Stimulated activated CD4-positive, alpha-beta T cell treated with anti-CD3 and anti-CD28 coated beads, Interleukin-4, amount 100 ng/mL, for 1 hour (primary cell): ENCODE results near the gene RNF6.

Experiments used
- DNase-seq: peaks from one replicate; pipeline ENCODE4 v3.0.0-alpha.2; 2020

Gene RNF6

GRCh38 chr13:26225896-26226617 is 3.9 kb upstream of the RNF6 start:
- DNase-seq = no peak

- DNase-seq = no peak
Observed at GRCh38 chr13:26222520-26223046, 469 bp upstream of the RNF6 start.

DNA sequence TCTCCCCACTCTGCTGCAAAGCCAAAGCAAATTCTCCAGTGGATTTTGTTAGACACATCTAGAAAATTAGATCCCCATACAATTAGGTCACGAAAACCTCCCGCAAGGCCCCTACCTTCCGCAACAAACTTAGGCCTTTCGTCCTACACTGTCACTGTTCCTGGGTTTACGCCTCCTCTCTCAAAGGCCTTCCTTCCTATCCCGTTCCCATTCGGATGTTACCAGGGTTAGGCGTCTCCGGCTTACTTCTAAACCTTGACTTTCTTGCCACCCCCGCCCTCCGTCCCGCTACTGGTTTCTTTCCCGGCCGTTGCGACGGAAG is 754 bp downstream of the RNF6 start:
- no peak for DNase-seq

GRCh38 chr13:26220575-26220974 is 1.5 kb downstream of the RNF6 start:
- no peak for DNase-seq

DNA sequence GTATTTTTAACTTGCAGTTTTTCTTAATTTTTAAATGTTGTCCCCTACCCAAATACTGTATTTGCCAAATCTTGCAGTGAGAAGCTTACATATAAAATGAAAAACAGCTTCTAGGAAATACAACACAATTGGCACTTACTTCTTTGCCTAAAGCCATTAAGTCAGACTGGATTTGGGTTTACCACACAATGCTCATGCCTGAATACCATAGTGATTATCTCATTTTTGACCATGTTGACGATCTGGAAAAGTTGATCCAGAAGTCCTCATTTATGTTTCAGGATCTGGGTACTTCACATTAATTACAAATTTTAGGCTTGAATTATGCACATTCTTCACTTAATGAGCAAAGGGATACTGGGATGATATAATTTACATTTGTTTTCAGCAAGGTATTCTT is 2.4 kb downstream of the RNF6 start:
- no peak for DNase-seq

GRCh38 chr13:26216042-26216441 is 6.1 kb downstream of the RNF6 start:
- DNase-seq = no peak

DNA sequence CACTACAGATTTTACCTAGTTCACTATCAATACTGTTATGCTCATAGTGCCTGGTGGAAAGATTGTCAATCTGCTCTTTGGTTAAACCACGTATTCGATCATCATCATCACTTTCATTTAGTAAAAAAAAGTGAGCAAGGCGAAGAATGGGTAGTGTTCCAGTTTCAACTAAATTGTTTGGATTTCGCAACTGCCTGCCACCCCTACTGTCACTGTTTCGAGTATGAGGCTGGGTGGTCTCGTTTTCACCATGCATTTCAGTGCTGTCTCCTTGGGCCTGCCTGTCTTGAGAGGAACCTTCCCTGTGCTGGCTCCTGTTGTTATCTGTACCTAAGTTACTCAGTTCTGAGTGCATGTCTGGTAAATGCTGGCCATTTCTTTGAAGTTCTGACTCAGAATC is 8.1 kb downstream of the RNF6 start:
- no peak for DNase-seq

DNA sequence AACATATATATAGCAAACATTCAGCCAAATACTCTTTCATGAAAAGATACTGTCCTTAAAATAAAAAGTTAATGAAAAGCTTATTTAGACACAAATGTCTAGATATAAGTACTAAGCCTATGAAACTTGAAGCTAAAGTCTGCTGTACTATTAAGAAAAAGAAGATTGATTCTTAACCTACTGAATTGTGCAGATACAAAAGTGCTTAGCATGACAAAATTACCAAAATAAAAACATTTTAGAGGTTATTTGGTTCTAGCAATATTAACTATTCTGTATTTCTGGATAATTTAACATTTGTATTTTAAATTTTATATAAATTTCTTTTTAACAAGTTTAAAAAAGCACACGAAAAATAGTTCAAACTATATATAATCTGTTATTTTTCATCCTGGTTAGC is 8.8 kb downstream of the RNF6 start:
- no peak for DNase-seq

GRCh38 chr13:26208287-26208686 is 13.8 kb downstream of the RNF6 start:
- DNase-seq = no peak

- DNase-seq = no peak
Observed at GRCh38 chr13:26202365-26202972, 19.6 kb downstream of the RNF6 start.

GRCh38 chr13:26200811-26201210 is 21.3 kb downstream of the RNF6 start:
- DNase-seq = no peak

GRCh38 chr13:26198116-26198515 is 24.0 kb downstream of the RNF6 start:
- no peak for DNase-seq

- DNase-seq = no peak
Observed at GRCh38 chr13:26197298-26197697, 24.8 kb downstream of the RNF6 start.

- DNase-seq = no peak
Observed at GRCh38 chr13:26186995-26187394, 35.1 kb downstream of the RNF6 start.

GRCh38 chr13:26186118-26186870 is 35.8 kb downstream of the RNF6 start:
- DNase-seq = peak; percentile 90

DNA sequence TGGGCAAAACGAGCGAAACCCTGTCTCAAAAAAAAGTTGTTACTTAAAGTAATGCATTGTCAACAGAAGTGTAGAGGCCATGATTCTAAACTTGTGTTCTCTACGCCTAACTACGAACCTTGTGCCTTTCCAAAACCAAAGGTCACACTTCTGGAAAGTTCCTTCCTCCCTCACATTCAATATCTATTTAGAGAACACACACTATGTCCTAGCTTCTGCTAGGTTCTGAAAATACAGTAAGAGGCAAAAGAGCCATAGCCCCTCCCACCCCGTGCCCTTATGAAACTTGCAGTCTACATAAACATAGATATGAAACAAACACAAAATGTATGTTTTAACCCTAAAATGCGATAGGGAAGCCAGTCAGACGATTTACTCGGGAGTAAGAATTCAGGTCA is 36.4 kb downstream of the RNF6 start:
- no peak for DNase-seq

GRCh38 chr13:26184791-26185250 is 37.3 kb downstream of the RNF6 start:
- DNase-seq = peak; percentile 62

DNA sequence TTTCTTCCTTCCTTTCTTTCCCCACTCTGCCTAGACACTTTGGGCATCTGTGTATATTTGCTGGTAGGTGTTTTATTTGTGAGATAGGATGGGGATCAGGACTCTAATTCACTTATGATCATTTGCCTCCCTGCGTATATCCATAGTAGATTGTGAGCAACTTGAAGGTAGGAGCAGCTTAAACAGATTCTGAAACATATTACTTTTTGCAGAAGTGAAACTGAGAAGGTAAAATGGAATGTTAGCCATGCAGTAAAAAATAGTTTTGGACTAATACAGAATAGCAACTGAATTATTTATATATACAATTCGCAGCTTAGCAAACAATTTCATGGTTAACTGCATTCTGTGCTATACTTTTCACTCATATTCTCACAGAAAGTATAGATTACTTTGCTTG is 38.7 kb downstream of the RNF6 start:
- no peak for DNase-seq

- no peak for DNase-seq
Observed at GRCh38 chr13:26179344-26179743, 42.8 kb downstream of the RNF6 start.

GRCh38 chr13:26168835-26169234 is 53.3 kb downstream of the RNF6 start:
- DNase-seq = no peak

DNA sequence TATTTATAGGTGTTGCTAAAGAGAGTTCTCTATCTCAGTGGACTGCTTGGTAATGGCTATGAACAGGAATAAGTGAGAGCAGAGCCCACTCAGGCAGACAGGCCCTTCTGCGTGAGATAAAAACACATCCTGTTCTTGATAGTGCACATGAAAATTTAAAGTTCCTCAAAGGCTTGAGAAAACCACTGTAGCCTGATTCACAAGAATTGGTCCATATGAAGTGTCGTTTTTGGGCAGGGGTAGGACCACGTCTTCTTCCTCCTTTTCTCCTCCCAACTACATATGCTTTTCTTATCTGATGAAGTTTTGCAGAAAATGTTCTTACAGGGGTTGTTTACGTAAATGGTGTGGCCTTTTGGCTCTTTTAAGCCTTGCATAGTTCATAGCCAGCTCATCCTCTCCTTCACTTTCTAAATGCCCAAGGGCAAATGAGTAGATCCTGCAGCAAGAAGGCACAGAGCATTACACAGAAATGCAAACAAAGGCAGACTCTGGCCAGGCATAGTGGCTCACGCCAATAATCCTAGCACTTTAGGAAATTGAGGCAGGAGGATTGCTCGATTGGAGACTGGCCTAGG is 53.8 kb downstream of the RNF6 start:
- no peak for DNase-seq

GRCh38 chr13:26163812-26164211 is 58.3 kb downstream of the RNF6 start:
- DNase-seq = no peak
